ENCODE data around the gene CPSF4. TPM values are rescaled to one million over a fixed set of nuclear protein-coding genes. Genes with fewer than 3 reads are reported as not detected.

CPSF4 gene
- total and polyA plus RNA-seq, 8 donors = 4.5 to 43.8 (median 27.2) TPM

DNA sequence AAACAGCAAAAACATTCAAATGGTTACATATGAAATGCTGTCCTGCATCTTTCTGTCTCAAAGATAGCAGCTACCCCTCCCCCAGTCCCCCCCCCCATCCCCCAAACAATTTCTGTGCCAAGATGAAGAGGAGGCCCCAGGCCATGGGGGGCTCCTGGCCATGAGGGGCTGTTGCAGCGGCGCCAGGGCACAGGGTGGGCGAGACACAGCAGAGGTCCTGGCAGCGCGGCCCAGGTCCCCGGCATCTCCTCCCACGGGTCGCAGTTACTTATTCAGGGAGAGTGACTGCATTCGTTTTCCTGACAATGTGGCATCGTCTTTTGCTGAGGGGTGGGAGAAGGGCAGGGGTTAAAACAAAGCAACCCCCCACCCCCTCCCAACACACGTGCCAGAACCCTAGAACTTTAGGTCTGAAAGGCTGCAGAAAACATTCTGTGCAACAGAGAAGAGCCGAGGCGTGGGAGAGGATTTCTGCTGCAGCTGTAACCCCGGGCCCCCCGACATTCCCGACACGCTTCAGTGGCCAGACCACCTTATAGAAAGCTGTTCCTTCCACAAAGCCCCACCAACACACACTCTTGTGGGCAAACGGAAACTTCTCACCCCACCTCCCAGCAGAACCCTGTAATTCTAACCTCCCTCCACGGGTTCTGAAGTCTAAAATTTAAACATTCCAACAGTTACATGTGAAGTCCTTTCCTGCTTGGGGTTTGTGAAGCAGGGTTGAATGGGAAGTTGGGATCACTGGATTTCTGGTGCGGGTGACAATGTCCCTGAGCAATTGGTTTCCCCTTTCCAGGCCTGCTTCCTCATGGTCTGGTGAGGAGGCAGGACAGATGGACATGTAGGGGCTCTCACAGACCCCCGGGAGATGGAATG lies 42.1 kb upstream of the CPSF4 start:
- Histone ChIP-seq H3K9me3 (no peaks in the 10 kb centered on the region), H3K27me3 (no peaks in the 10 kb centered on the region), H3K4me1 (peaks cover 6 to 28% (median 25%) of the 10 kb centered on the region in 4 donors), H3K4me3 (no peak overlapping the region), H3K36me3 (peaks cover 61 to 94% (median 84%) of the 10 kb centered on the region in 4 donors), H3K27ac (no peak overlapping the region)
- TF ChIP-seq POLR2AphosphoS5 (IDR thresholded peaks at IDR 0.05) (no peak), EP300 (IDR thresholded peaks at IDR 0.05) (no peak), POLR2A (IDR thresholded peaks at IDR 0.05) (no peak)
- TF ChIP-seq, protein P1, sequence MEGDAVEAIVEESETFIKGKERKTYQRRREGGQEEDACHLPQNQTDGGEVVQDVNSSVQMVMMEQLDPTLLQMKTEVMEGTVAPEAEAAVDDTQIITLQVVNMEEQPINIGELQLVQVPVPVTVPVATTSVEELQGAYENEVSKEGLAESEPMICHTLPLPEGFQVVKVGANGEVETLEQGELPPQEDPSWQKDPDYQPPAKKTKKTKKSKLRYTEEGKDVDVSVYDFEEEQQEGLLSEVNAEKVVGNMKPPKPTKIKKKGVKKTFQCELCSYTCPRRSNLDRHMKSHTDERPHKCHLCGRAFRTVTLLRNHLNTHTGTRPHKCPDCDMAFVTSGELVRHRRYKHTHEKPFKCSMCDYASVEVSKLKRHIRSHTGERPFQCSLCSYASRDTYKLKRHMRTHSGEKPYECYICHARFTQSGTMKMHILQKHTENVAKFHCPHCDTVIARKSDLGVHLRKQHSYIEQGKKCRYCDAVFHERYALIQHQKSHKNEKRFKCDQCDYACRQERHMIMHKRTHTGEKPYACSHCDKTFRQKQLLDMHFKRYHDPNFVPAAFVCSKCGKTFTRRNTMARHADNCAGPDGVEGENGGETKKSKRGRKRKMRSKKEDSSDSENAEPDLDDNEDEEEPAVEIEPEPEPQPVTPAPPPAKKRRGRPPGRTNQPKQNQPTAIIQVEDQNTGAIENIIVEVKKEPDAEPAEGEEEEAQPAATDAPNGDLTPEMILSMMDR (IDR thresholded peaks at IDR 0.05) = no peak
- DNase-seq = no peak
- WGBS, 5 donors = 76 to 81% (median 80%) methylated on average over 19 to 21 of the region's 21 CpGs
- intact Hi-C loops (cut with DNase I; ENCODE audit: low total_unique reads) = no loop called here

DNA sequence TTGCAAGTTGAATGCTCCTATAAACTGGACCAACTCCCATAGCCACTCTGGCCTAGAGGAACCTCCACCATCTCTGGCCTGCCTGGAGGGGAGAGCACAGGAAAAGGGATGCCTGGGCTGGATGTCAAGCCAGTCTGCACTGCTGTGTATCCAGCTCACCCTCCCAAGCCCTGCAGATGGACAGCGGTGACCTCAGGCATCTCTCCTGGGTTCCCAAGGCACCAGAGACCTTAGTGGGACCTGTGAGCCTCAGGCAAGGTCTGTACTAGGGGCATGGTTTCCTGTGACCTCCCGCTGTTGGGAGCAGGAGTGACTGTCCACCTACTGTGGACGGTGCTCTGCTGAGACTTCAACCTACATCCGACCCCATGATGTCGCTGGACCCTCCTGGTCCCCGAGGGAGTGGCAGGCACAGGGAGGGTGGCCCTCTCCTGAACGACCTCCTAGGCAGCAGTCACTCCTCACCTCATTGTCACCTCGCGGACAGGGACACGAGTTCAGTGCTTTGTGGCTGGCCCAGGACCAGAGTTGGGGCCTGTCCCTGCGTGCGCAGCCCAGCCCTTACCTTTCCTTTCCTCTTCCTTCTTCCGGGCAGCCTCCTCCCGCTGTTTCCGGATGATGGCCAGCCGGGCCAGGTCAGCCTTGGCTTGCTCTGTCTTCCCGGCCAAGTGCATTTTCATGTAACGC lies 41.3 kb upstream of the CPSF4 start:
- H3K4me1 ChIP-seq = peaks cover 2 to 22% (median 20%) of the 10 kb centered on the region in 4 donors
- peaks cover 69 to 96% (median 87%) of the 10 kb centered on the region in 4 donors for H3K36me3 ChIP-seq

DNA sequence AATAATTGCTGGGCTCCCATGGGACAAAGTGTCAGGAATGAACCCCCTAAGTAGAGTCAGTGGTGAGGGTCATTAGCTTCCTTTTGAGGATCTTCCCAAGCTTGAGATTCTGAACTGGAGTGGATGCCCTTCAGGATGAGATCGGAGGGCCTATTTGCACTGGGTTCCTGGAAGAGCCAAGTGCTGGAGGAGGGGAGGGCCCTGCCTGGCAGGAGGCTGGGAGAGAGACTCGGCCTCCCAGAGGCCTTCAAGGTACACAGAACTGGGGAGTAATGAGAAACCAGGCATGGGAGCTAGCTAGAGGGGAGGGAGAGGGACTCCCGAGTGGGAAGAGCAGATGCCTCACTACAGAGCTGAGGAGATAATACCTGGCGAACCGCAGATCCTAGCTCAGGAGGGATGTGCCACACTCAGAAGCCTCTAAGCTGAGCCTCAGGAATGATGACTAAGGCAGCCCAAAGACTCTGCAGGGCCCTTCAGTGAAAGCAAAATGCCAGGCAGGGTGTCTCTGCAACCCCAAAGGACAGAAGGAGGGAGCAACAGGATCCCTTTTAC lies 39.8 kb upstream of the CPSF4 start:
- Histone ChIP-seq H3K9me3 (no peaks in the 10 kb centered on the region), H3K27me3 (no peaks in the 10 kb centered on the region), H3K36me3 (peaks cover 82 to 100% (median 99%) of the 10 kb centered on the region in 4 donors), H3K4me1 (peaks cover 0 to 9% (median 5%) of the 10 kb centered on the region in 4 donors), H3K4me3 (no peak overlapping the region), H3K27ac (no peak overlapping the region)
- 63 to 84% (median 72%) methylated on average over 5 of the region's 5 CpGs for WGBS, 5 donors
- TF ChIP-seq POLR2AphosphoS5 (IDR thresholded peaks at IDR 0.05) = no peak
- TF ChIP-seq EP300 (IDR thresholded peaks at IDR 0.05) = no peak
- no peak for TF ChIP-seq POLR2A (IDR thresholded peaks at IDR 0.05)
- TF ChIP-seq, protein P1 (IDR thresholded peaks at IDR 0.05) = no peak
- DNase-seq = no peak
- intact Hi-C loops (cut with DNase I; ENCODE audit: low total_unique reads) = no loop called here

More for the DNA sequence above, 41.3 kb upstream of the CPSF4 start:
- WGBS, 5 donors = 84 to 89% (median 86%) methylated on average over 15 to 18 of the region's 18 CpGs
- intact Hi-C loops (cut with DNase I; ENCODE audit: low total_unique reads) = no loop called here
- Histone ChIP-seq H3K4me3 (no peak overlapping the region), H3K9me3 (no peaks in the 10 kb centered on the region), H3K27me3 (no peaks in the 10 kb centered on the region), H3K27ac (no peak overlapping the region)
- DNase-seq = no peak
- TF ChIP-seq POLR2AphosphoS5 (IDR thresholded peaks at IDR 0.05) = no peak
- TF ChIP-seq POLR2A (IDR thresholded peaks at IDR 0.05) = no peak
- TF ChIP-seq EP300 (IDR thresholded peaks at IDR 0.05) = no peak
- TF ChIP-seq, protein P1 (IDR thresholded peaks at IDR 0.05) = no peak

DNA sequence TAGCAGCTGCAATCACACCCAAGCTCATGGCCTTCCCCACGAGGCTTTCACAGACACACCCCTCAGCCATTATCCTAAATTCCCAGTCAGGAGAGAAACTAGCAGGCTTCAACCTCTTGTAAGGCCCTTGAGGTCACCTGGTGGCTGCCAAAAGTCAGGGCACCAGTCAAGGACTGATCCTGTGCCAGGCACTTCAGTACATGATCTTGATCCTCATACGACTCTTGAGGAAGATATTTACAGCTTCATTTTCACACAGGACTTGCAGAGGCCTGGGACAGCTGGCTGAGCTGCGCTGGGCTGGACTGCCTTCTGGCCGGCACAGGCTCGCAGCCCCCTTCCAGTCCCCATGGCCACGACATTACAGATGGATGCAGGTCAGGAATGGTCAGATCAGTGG lies 39.1 kb upstream of the CPSF4 start:
- Histone ChIP-seq H3K27me3 (no peaks in the 10 kb centered on the region), H3K36me3 (peaks cover 82 to 100% (median 100%) of the 10 kb centered on the region in 4 donors), H3K4me3 (no peak overlapping the region), H3K27ac (no peak overlapping the region), H3K4me1 (peaks cover 0 to 13% (median 9%) of the 10 kb centered on the region in 4 donors), H3K9me3 (no peaks in the 10 kb centered on the region)
- TF ChIP-seq EP300 (IDR thresholded peaks at IDR 0.05) = no peak
- TF ChIP-seq, protein P1 (IDR thresholded peaks at IDR 0.05) = no peak
- no peak for TF ChIP-seq POLR2A (IDR thresholded peaks at IDR 0.05)
- no peak for TF ChIP-seq POLR2AphosphoS5 (IDR thresholded peaks at IDR 0.05)
- intact Hi-C loops (cut with DNase I; ENCODE audit: low total_unique reads) = no loop called here
- 65 to 79% (median 77%) methylated on average over 4 to 6 of the region's 6 CpGs for WGBS, 5 donors
- DNase-seq = no peak

Measured in stomach (tissue), 9 donors.